ENCODE results near the gene ANTXR1.
A peak's percentile ranks its signal among the peaks of the same experiment; 100 is the strongest.

ANTXR1 gene

GRCh38 chr2:69188182-69188900 is 175.4 kb downstream of the ANTXR1 start:
- H3K27ac Mint-ChIP-seq: no peak overlapping the region
- H3K4me3 Mint-ChIP-seq: no peak overlapping the region
- no peaks in the 10 kb centered on the region for H3K36me3 Mint-ChIP-seq
- no peaks in the 10 kb centered on the region for H3K9me3 Mint-ChIP-seq
- H3K27me3 Mint-ChIP-seq: peaks cover 44% of the 10 kb centered on the region
- ATAC-seq: no peak
- H3K4me1 Mint-ChIP-seq: no peaks in the 10 kb centered on the region

GRCh38 chr2:69190743-69191404 is 177.9 kb downstream of the ANTXR1 start:
- Mint-ChIP-seq H3K27ac (no peak overlapping the region), H3K4me1 (no peaks in the 10 kb centered on the region), H3K9me3 (no peaks in the 10 kb centered on the region), H3K36me3 (no peaks in the 10 kb centered on the region), H3K4me3 (no peak overlapping the region), H3K27me3 (peaks cover 44% of the 10 kb centered on the region)
- no peak for ATAC-seq

- Mint-ChIP-seq H3K4me1 (no peaks in the 10 kb centered on the region), H3K27ac (no peak overlapping the region), H3K4me3 (no peak overlapping the region), H3K9me3 (no peaks in the 10 kb centered on the region), H3K36me3 (no peaks in the 10 kb centered on the region), H3K27me3 (peaks cover 40% of the 10 kb centered on the region)
- no peak for ATAC-seq
These were observed 178.7 kb downstream of the ANTXR1 start for GRCh38 chr2:69191634-69192033.

GRCh38 chr2:69192176-69192945 is 179.4 kb downstream of the ANTXR1 start:
- no peaks in the 10 kb centered on the region for H3K36me3 Mint-ChIP-seq
- ATAC-seq: no peak
- H3K9me3 Mint-ChIP-seq: no peaks in the 10 kb centered on the region

GRCh38 chr2:69195706-69196105 is 182.7 kb downstream of the ANTXR1 start:
- ATAC-seq: no peak
- Mint-ChIP-seq H3K27me3 (peaks cover 18% of the 10 kb centered on the region), H3K4me3 (no peak overlapping the region), H3K4me1 (no peaks in the 10 kb centered on the region), H3K36me3 (no peaks in the 10 kb centered on the region), H3K9me3 (no peaks in the 10 kb centered on the region), H3K27ac (no peak overlapping the region)

More at GRCh38 chr2:69192176-69192945, 179.4 kb downstream of the ANTXR1 start:
- no peak overlapping the region for H3K4me3 Mint-ChIP-seq
- H3K27me3 Mint-ChIP-seq: peaks cover 33% of the 10 kb centered on the region
- no peaks in the 10 kb centered on the region for H3K4me1 Mint-ChIP-seq
- no peak overlapping the region for H3K27ac Mint-ChIP-seq

GRCh38 chr2:69196327-69197117 is 183.5 kb downstream of the ANTXR1 start:
- Mint-ChIP-seq H3K27me3 (peaks cover 12% of the 10 kb centered on the region), H3K9me3 (no peaks in the 10 kb centered on the region), H3K36me3 (no peaks in the 10 kb centered on the region), H3K4me1 (no peaks in the 10 kb centered on the region), H3K27ac (no peak overlapping the region), H3K4me3 (no peak overlapping the region)
- no peak for ATAC-seq

GRCh38 chr2:69200107-69200520 is 187.1 kb downstream of the ANTXR1 start:
- H3K9me3 Mint-ChIP-seq: no peaks in the 10 kb centered on the region
- no peak overlapping the region for H3K4me3 Mint-ChIP-seq
- no peak overlapping the region for H3K27ac Mint-ChIP-seq
- H3K27me3 Mint-ChIP-seq: peaks cover 10% of the 10 kb centered on the region
- H3K36me3 Mint-ChIP-seq: no peaks in the 10 kb centered on the region
- H3K4me1 Mint-ChIP-seq: no peaks in the 10 kb centered on the region
- no peak for ATAC-seq

GRCh38 chr2:69201259-69201658 is 188.3 kb downstream of the ANTXR1 start:
- no peaks in the 10 kb centered on the region for H3K36me3 Mint-ChIP-seq
- no peaks in the 10 kb centered on the region for H3K4me1 Mint-ChIP-seq
- H3K27ac Mint-ChIP-seq: no peak overlapping the region
- ATAC-seq: peak; percentile 31
- H3K27me3 Mint-ChIP-seq: peaks cover 10% of the 10 kb centered on the region
- no peaks in the 10 kb centered on the region for H3K9me3 Mint-ChIP-seq
- no peak overlapping the region for H3K4me3 Mint-ChIP-seq

- H3K4me3 Mint-ChIP-seq: no peak overlapping the region
- ATAC-seq: no peak
- H3K36me3 Mint-ChIP-seq: no peaks in the 10 kb centered on the region
- H3K27ac Mint-ChIP-seq: no peak overlapping the region
- no peaks in the 10 kb centered on the region for H3K4me1 Mint-ChIP-seq
- no peaks in the 10 kb centered on the region for H3K9me3 Mint-ChIP-seq
- peaks cover 13% of the 10 kb centered on the region for H3K27me3 Mint-ChIP-seq
These were observed 189.3 kb downstream of the ANTXR1 start for GRCh38 chr2:69202327-69202726.

GRCh38 chr2:69203166-69203985 is 190.4 kb downstream of the ANTXR1 start:
- H3K4me3 Mint-ChIP-seq: no peak overlapping the region
- H3K27me3 Mint-ChIP-seq: peaks cover 19% of the 10 kb centered on the region
- ATAC-seq: no peak
- H3K9me3 Mint-ChIP-seq: peaks cover 3% of the 10 kb centered on the region
- no peak overlapping the region for H3K27ac Mint-ChIP-seq
- H3K4me1 Mint-ChIP-seq: no peaks in the 10 kb centered on the region
- H3K36me3 Mint-ChIP-seq: no peaks in the 10 kb centered on the region

- Mint-ChIP-seq H3K36me3 (no peaks in the 10 kb centered on the region), H3K27me3 (peaks cover 19% of the 10 kb centered on the region), H3K9me3 (peaks cover 3% of the 10 kb centered on the region), H3K27ac (no peak overlapping the region), H3K4me3 (no peak overlapping the region), H3K4me1 (no peaks in the 10 kb centered on the region)
- ATAC-seq: no peak
These were observed 191.7 kb downstream of the ANTXR1 start for GRCh38 chr2:69204654-69205053.

- Mint-ChIP-seq H3K4me1 (no peaks in the 10 kb centered on the region), H3K27me3 (peaks cover 19% of the 10 kb centered on the region), H3K27ac (no peak overlapping the region), H3K4me3 (no peak overlapping the region), H3K9me3 (peaks cover 3% of the 10 kb centered on the region), H3K36me3 (no peaks in the 10 kb centered on the region)
- no peak for ATAC-seq
These were observed 192.1 kb downstream of the ANTXR1 start for GRCh38 chr2:69205076-69205475.

GRCh38 chr2:69205491-69205890 is 192.5 kb downstream of the ANTXR1 start:
- ATAC-seq: no peak

GRCh38 chr2:69208023-69208595 is 195.1 kb downstream of the ANTXR1 start:
- Mint-ChIP-seq H3K4me1 (no peaks in the 10 kb centered on the region), H3K9me3 (peaks cover 3% of the 10 kb centered on the region)
- ATAC-seq: no peak

More at GRCh38 chr2:69205491-69205890, 192.5 kb downstream of the ANTXR1 start:
- Mint-ChIP-seq H3K4me3 (no peak overlapping the region), H3K9me3 (peaks cover 3% of the 10 kb centered on the region), H3K27me3 (peaks cover 19% of the 10 kb centered on the region), H3K36me3 (no peaks in the 10 kb centered on the region), H3K4me1 (no peaks in the 10 kb centered on the region), H3K27ac (no peak overlapping the region)

More at GRCh38 chr2:69208023-69208595, 195.1 kb downstream of the ANTXR1 start:
- Mint-ChIP-seq H3K4me3 (no peak overlapping the region), H3K27me3 (peaks cover 19% of the 10 kb centered on the region), H3K36me3 (no peaks in the 10 kb centered on the region), H3K27ac (no peak overlapping the region)

Data from stimulated activated memory B cell treated with anti-CD40 and anti-IgM and Interleukin-4, amounts not matched to agents 10 μg/mL and 1 μg/mL and 100 μg/mL, for 72 hours (primary cell).